Left ventricle myocardium superior (tissue), 1 donor: ENCODE data around the gene HOXA5. TPM values are rescaled to one million over a fixed set of nuclear protein-coding genes. Genes with fewer than 3 reads are reported as not detected.
A peak's percentile ranks its signal among the peaks of the same experiment; 100 is the strongest.

Experiments used
- ATAC-seq: fragments of 200-7000 bp; cut with Tn5 transposase; one replicate; pipeline ENCODE4 v1.9.1; 2020; ENCODE audit warnings: mild to moderate bottlenecking, moderate library complexity
- DNase-seq: peaks from one replicate; pipeline ENCODE4 v3.0.0-alpha.2; 2020
- intact Hi-C: fragments of 100-400 bp; cut with micrococcal nuclease; formaldehyde crosslinking; loops from one replicate; pipeline ENCODE4 v1.11.0; 2022
- total RNA-seq: library from RNA; stranded (reverse); fragmentation: NEBNext Ultra II Directional; extraction: Animal tissue kit (Norgen Biotek cat#: 25700); gene quantifications from one replicate; pipeline ENCODE4 v1.2.1, GENCODE V29; 2021
- donor health status: DM: no; HTN: yes; CAD: no; lungs with severe emphysema.

Gene HOXA5
- total RNA-seq, 1 donor from 2014 or later = not detected

DNA sequence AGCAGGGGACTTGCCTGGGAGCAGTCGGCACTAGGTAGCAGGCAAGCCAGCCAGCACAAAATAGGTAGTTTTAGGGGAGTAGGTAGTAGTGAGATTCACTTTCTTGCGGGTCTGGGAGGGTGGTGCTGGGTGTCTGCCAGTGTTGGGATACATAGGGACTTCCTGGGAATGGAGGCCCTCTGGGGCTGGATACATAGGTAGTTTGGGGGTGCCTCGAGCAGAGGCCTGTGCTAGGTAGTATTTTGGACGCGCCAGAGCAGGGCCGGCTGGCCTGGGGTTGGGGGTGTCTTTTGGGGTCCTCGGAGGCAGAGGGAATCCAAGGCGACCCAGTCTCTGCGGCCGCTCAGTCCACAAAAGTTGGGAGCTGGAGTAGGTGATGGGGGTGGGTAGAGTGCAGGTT lies 10.9 kb upstream of the HOXA5 start:
- ATAC-seq (no peak), DNase-seq (no peak)
- intact Hi-C loops = no loop called here

DNA sequence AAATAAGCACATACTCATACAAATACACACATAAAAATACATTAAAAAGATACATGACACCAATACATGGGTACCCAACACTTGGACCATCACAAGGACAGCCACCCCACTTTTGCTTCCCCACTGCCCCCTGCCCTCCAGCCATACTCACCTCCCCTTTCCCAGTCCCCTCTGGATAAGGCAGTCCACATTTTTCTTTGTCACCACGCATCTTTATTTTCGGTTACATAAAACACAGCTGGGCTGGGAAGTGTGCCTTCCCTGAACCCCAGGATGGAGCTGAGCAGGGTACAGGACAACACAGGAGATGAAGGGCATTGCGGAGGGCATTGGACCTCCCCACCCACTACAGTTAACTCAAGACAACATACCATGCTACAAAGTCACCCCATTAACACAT lies 10.0 kb upstream of the HOXA5 start:
- ATAC-seq (no peak), DNase-seq (no peak)
- intact Hi-C loops = no loop called here

DNA sequence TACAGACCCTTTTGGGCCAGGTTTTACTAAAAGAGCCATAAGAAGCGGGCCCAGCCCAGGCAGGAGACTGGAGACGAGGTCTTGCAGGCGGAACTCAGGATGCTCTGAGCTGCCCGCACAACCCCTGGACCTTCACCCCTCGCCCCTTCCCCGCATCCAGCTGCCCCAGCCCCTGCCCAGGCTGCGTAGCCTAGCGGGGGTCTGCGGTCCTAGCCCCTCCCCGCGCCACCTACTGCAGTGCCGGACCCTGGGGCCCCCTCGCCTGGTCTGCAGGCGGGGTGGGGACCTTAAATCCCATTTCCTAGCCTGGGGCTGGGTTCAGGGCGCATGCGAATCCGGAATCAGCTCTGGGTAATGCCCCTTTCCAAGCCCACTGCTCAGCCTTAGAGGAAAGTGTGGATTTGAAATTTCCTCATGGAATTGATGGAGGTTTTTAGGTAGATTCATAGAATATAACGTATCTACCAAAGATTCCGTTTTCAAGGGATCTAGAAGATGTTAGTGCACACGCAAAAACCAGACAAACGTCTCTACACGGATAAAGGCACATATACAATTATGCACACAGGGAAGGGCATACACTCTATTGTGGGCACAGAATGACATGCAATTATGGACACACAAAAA lies 9.4 kb upstream of the HOXA5 start:
- intact Hi-C loops = no loop called here
- DNase-seq = no peak
- ATAC-seq = no peak

DNA sequence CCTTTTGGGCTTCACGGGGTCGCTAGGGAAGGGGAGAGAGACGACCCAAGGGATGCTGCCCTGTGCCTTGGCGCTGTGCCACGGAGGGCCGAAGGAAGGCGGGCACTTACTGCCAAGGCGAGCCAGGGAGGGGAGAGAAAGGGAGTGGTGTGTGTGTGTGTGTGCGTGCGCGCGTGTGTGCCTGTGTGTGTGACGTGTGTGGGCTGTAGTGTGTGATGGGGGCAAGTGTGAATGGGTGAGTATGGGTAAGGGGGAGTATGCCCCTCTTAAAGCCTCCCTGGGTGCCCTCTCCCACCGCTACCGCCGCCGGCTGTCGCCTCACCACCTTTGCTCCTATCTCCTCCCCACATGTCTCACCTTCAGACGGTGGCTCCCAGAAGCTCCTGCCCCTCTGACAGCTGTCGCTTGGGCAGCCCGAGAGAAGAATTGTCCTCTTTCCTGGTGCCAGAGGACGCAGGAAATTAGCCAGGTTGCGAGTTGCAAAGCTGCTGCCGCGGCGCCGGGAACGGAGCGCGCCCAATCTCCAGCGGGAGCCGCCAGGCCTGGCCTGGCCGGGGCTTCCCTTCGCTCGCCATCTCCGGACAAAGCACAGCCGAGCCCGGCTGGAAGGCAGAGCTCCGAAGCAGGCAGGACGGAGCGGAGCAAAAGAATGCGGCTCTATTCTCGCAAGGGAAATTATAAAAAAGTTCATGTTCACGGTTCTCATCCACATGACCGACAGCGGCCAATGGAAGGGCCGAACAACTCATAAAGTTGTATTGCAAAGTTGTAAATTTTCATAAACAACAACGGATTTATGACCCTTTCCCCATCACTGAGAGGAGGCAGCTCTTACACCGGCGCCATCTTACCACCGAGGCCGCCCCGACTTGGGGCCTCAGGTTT lies 8.7 kb upstream of the HOXA5 start, which contains the start of gene HOXA3:
Gene HOXA3, minus strand, starts transcription at position 653 of the 885 bp plus-strand sequence. CDS start 41,943 bp downstream, outside the sequence.
- intact Hi-C loops = no loop called here
- no peak for DNase-seq
- no peak for ATAC-seq

DNA sequence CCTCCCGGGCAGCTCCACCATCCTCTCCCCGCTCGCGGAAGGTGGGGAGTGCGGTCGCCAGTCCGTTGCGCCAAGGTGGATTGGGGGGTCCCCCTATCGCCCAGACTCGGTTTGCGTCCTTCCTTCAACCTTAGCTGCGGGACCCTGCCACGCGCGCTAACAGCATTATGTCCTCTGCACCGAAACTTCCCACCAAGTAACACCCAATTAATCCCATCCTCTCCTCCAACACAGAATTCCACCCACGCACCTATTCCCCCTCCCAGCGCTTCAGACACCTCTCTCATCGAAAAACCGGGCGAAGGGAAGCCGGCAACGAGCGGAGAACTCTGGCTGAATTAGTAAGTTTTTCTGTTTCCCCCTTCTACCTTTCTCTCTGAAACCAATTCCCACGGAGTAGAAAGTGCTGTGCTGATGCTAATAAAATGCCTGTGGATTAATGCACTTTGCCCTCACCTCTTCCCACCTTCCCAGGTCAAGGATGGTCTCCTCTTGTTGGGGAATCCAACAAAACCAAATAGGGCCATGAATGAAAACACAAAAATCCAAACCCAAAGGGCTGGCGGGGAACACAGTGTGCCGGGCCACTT lies 8.0 kb upstream of the HOXA5 start:
- intact Hi-C loops = no loop called here
- DNase-seq = no peak
- no peak for ATAC-seq

DNA sequence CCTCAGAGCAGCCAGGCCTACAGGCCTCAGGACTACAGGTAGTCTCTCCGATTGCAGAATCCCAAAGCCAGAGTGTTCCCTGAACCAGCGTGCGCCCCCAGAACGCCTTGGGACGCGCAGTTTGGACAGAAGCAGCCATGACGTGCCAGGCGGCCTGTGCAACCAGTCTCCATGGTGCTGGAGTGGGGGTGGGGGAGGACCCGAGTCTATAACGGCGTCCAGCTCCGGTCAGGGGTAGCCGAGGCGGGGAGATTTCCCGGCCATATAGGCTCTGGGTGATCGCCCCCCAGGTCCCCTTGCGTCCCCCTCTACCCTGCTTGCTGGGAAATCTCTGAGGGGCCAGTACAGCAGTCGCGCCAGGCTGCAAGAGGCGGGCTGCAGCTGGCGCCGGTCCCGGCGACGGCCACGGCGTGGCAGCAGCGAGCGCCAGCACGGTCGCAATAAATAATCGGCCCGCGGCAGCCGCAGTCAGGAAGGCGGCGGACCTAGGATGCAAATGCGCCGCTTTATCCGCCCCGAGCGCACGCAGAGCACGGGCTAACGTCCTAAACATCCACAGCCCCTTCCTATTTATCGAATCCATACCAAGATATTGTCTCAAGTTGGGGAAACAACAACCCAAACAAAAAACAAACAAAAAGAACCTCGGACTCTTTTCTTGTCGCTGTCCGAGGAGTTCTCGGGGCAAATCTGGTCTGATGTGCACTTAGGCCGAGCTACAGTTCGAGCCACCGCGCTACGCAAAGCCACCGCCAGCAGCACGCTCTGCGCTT lies 7.3 kb upstream of the HOXA5 start:
- ATAC-seq (peak; percentile 83), DNase-seq (peak; percentile 79)
- intact Hi-C loops = no loop called here

DNA sequence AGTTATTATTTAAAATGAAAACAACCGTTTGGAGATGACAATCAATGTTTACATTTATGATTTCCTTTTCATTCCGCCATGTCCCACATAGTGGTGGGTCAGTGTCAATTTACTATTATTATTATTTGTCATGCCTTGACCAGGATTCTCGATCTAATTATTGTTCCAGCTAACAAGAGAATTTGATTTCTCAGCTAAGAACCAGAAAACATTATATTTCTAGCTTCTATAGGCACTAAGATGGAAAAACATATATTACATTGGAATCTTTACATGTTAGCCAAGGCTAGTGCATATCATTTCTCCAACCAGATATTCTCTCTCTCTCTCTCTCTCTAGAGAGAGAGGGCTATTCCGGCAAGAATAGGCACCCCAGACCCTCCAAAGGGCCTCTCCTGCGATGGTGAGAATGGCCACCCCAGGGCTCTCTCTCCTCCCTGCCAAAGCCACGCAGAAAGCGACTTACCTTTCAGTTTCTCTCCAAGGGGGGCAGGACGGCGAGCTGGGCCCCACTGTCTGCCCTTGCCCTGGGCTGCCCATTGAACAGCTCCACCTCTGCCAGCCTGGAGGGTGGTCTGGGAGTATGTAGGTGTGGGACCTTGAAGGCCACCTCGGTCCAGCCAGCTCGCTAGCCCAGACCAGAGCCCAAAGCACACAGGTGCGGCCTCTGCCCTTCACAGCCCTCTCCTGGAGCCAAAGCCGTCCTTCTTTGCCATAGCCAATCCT lies 6.5 kb upstream of the HOXA5 start:
- no peak for DNase-seq
- intact Hi-C loops = no loop called here
- no peak for ATAC-seq

DNA sequence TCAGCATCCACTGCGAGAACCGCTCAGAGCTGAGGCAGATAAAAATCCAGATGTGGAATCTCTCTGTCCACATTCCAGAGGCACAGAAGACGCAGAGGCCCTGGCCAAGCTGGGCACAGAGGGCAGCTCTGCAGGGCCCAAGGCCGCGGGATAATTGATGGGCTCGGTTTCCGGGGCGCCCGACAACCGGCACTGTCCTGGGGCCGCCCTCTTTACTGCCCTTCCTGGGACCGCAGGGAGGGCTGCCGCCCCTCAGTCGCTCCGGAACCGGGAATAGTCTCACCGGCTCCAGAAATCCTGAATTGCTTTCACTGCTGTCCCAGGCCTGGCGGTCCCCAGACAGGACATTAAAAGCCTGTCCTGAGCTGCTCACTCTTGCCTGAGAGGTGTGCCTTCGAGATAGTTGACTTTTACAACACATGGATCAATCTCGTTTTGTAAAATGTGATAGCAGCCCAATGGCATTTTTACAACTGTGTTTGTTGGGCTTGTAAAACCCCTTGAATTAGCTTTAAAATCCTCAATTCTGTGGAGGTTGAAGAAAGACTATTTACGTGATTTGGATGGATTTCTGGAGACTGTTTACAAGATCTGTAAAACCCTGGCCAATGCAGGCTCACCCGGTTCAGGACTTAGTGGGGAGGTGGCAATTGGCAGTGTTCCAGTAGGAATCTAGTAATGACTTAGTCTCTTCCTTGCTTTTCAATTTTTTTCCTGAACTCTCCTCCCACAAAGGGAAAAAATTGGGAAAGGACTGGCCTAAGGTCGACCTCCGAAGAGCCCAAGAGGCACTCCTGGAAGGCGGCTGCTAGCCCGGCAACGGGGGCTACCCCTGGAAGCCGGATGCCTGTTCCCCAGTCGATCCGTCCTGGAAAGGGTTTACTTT lies 5.5 kb upstream of the HOXA5 start:
- ATAC-seq (no peak), DNase-seq (no peak)
- intact Hi-C loops = no loop called here

DNA sequence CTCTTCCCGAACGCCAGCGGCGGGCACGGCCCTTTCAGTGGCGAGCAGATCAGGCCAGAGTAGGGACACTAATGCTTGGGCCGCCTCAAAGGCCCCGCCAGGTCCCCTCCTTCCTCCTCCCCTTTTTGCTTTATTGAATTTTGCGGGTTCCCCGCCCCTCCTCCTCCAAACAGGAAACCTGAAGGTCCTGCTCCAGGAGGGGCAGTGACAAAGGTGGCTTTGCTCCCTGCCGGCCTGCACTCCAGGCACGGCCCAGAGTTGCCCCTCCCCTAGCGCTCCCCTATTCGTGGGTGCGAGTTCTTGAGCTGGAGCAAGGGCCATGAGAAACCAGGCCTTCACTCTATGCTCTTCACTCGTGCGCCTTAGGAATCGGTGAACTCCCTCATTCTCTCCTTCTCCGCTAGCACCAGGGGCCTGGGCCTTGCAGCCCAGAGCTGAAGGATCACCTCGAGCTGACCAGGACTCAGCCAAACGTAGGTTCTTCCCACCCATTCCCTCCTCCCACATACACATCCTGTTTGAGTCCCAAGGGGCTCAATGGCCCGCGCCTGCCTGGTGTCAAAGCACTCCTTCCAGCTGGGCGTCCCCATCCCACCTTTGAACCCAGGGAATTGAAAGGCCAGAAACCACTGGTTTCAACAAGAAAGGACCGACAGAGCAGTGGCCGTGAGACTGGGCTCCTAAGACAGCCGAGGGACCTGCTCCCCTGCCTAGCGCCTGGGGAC lies 4.7 kb upstream of the HOXA5 start:
- intact Hi-C loops = no loop called here
- DNase-seq (no peak), ATAC-seq (no peak)

DNA sequence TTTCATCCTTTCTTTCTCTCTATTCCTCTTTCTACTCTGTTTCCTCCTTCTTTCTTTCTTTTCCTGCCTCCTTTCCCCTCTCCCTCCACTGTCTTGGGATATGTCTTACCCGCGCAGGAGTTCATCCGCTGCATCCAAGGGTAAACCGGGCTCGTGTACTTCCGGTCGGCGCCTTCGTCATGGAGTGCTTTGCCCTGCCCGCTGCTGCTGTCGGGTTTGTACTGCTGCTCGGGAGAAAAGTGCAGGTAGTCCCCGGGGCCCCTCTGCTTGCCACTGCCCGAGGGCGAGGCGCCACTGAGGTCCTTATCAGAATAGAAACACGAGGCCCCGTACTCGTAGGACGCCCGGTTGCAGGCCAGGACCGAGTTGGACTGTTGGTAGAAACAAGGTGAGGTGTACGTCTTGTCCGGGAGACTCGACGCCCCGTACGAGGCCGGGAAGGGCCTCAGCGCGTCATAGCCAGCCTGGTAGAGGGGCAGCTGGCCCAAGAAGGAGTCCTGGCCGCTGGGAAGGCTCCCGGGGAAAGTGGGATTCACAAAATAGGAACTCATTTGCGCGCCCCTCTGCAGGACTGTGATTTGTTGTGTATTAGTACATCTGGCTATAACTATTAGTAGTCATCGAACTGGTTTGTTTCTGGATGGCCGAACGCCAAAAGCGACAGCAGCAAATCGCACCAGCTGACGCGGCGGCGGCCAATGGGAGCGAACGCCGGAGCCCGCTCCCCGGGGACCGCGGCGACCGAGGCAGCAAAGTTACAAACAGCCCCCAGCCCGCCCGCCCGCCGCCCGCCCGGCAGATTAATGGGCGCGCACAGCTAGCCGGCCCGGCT lies 3.9 kb upstream of the HOXA5 start, which contains the start of gene HOXA6:
Gene HOXA6, minus strand, starts transcription at position 576 of the 832 bp plus-strand sequence. Its CDS starts 25 bp downstream, at position 551.
- DNase-seq = no peak

DNA sequence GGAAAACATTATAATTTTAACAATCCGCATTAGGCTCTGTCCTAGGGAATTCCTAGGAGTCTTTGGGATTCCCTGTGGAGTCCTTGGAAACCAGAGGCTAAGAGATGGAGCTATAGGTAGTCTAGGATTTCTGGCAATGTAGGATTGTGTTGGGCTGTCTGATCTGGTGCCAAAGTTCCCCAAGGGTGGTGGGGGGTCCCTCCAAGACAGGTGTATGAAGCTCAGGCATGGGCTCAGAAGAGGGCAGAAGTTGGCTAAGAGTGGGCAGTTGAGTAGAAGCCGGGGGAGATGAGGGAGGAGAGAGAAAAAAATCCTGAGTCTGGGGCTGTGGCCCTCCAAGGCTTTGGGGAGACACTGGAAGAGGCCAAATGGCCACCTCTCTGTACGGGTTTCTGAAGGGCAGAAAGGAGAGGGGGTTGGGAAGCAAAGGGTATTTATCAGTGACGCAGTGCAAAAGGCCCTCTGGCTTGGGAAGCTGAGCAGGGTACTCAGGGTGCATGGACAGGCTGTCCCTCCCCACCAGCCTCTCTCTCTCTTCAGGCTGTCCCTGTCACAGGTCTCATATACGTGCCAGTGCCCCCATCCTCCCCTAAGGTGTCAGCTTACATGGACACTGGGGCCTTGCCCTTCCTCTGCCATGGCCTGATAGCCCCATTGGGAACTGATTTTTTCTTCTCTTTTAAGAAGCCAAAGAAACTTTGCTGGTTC lies 3.2 kb upstream of the HOXA5 start:
- intact Hi-C loops = no loop called here
- ATAC-seq (no peak), DNase-seq (no peak)

More for the DNA sequence above, 3.9 kb upstream of the HOXA5 start, which contains the start of gene HOXA6:
- intact Hi-C loops = no loop called here
- no peak for ATAC-seq

DNA sequence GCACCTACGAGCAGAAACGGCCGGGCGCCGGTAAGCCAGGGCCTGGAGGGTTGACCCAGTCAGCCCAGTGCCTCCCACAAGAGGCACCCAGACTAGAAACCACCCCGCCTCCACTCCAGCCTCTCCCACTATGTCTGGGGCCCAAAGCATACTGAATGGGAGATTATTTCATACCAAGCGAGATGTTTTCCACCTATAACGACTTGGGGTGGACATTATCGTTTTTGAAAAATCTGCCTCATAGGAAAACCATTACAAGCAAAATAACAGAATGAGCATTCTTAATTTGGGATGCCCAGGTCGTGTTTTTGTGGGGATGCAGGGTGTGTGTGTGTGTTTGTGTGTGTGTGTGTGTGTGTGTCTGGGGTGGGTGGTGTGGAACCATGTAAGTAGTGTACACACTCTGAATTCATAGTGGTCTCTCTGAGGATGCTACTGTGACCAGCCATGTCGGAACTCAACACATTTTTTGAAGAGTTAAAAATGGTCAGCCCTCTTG lies 2.5 kb upstream of the HOXA5 start:
- DNase-seq = no peak
- intact Hi-C loops = no loop called here
- ATAC-seq = no peak

DNA sequence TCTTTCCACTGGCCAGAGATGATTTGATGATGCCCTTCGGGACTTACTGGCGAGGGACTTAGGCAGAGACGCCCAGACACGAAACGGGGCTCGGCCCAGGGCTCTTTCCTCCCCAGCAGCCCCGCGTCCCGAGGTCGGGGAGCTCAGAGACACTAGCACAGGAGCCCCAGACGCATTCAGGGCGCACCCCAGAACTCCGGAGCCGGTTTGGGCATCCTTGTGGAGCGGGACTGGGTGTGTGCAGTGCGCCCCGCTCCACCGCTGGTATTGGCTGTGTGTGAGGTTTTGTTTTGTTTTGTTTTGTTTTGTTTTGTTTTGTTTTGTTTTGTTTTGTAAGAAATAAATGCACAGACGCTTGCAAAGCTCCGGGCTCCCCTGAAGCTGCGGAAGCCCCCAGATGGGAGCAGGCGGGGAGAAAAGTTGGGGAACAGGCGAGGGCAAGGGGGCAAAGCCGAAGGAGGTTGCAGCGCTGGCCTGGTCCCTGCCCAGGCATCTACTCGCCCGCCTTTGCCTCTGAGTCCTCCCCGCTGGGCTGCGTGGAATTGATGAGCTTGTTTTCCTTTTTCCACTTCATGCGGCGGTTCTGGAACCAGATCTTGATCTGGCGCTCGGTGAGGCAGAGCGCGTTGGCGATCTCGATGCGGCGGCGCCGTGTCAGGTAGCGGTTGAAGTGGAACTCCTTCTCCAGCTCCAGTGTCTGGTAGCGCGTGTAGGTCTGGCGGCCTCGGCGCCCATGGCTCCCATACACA lies 1.9 kb upstream of the HOXA5 start:
- ATAC-seq (no peak), DNase-seq (no peak)
- intact Hi-C loops = no loop called here

DNA sequence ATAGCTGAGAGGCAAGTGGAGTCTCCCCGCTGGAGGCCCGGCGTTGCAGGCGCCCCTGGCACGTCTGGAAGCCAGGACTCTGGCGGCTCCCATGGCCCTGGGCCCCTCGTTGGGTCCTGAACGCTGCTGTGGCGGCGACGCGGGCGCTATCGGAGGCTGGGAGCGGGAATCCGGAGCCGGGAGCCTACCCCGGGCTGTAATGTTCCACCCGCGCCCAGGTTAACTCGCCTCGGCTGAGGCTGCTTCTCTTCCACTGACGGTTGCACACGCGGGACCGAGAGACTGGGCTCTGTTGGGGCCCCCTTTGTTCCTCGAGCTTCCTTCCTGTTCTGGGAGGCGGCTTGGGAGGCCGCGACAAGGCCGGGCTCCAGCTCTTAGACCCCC lies 1.3 kb upstream of the HOXA5 start:
- DNase-seq = no peak
- intact Hi-C loops = no loop called here

More for the DNA sequence above, 1.3 kb upstream of the HOXA5 start:
- no peak for ATAC-seq
